ENCODE results near the gene B4GALNT4. TPM values are rescaled to one million over a fixed set of nuclear protein-coding genes. Genes with fewer than 3 reads are reported as not detected.
A peak's percentile ranks its signal among the peaks of the same experiment; 100 is the strongest.

B4GALNT4 gene
- total RNA-seq, 2 donors from 2014 or later, result 2.1 TPM; not detected in 1

GRCh38 chr11:364991-365725, 4.1 kb upstream of the B4GALNT4 start:
- H3K36me3 ChIP-seq (replicated peaks in 1 of 2; ENCODE audit: insufficient read depth in 1 of 2, low read depth in 2 of 2), result no peaks in the 10 kb centered on the region
- H3K4me3 ChIP-seq, result no peak overlapping the region
- peak in 1 of 4 donors; percentile 5 for DNase-seq
- H3K27me3 ChIP-seq, result peaks cover 0 to 5% of the 10 kb centered on the region in 2 donors
- H3K9me3 ChIP-seq, result peaks cover 0 to 10% (median 0%) of the 10 kb centered on the region in 3 donors
- TF ChIP-seq POLR2A (IDR thresholded peaks at IDR 0.05), result no peak
- H3K27ac ChIP-seq, result no peak overlapping the region
- intact Hi-C loops (cut with DNase I), result loop anchor here (5.0 to 10.0 kb wide), 2 partner anchors 63 to 130 kb away; partner anchors contain the start of genes PSMD13 and SIRT3
- 82 to 87% methylated on average over 15 to 22 of the region's 22 CpGs for WGBS, 2 donors
- H3K4me1 ChIP-seq, result peaks cover 6% of the 10 kb centered on the region
- no peak for ATAC-seq

- TF ChIP-seq CTCF (IDR thresholded peaks at IDR 0.05) (no peak), POLR2A (IDR thresholded peaks at IDR 0.05) (no peak)
- peaks cover 0 to 5% of the 10 kb centered on the region in 2 donors for H3K27me3 ChIP-seq
- no peak overlapping the region for H3K27ac ChIP-seq
- DNase-seq (no peak), ATAC-seq (no peak)
- intact Hi-C loops (cut with DNase I), result loop anchor here (10.0 kb wide), 1 partner anchor 131 kb away; the partner anchor contains the start of genes PSMD13 and SIRT3
- H3K9me3 ChIP-seq, result peaks cover 0 to 3% (median 0%) of the 10 kb centered on the region in 3 donors
- H3K36me3 ChIP-seq (replicated peaks in 1 of 2; ENCODE audit: insufficient read depth in 1 of 2, low read depth in 2 of 2), result no peaks in the 10 kb centered on the region
- no peak overlapping the region for H3K4me3 ChIP-seq
- WGBS, 2 donors, result 66 to 67% methylated on average over 13 to 16 of the region's 16 CpGs
- peaks cover 6% of the 10 kb centered on the region for H3K4me1 ChIP-seq
Measured at GRCh38 chr11:365831-366230, 3.5 kb upstream of the B4GALNT4 start.

GRCh38 chr11:367956-368413, 1.3 kb upstream of the B4GALNT4 start:
- intact Hi-C loops (cut with DNase I), result loop anchor here (10.0 kb wide), 1 partner anchor 133 kb away; the partner anchor contains the start of genes PSMD13 and SIRT3
- peaks cover 6% of the 10 kb centered on the region for H3K4me1 ChIP-seq
- no peak overlapping the region for H3K27ac ChIP-seq
- H3K4me3 ChIP-seq, result no peak overlapping the region
- TF ChIP-seq POLR2A (IDR thresholded peaks at IDR 0.05) (no peak), CTCF (IDR thresholded peaks at IDR 0.05) (no peak)
- H3K27me3 ChIP-seq, result peaks cover 0 to 5% of the 10 kb centered on the region in 2 donors
- no peak for ATAC-seq
- no peaks in the 10 kb centered on the region for H3K36me3 ChIP-seq (replicated peaks in 1 of 2; ENCODE audit: insufficient read depth in 1 of 2, low read depth in 2 of 2)
- 25 to 35% methylated on average over 6 to 7 of the region's 7 CpGs for WGBS, 2 donors
- H3K9me3 ChIP-seq, result no peaks in the 10 kb centered on the region
- no peak for DNase-seq

GRCh38 chr11:368414-369335, 624 bp upstream of the B4GALNT4 start:
- Histone ChIP-seq H3K36me3 (replicated peaks in 1 of 2; ENCODE audit: insufficient read depth in 1 of 2, low read depth in 2 of 2) (no peaks in the 10 kb centered on the region), H3K4me1 (peaks cover 6% of the 10 kb centered on the region), H3K4me3 (no peak overlapping the region), H3K27me3 (peaks cover 0 to 5% of the 10 kb centered on the region in 2 donors), H3K27ac (no peak overlapping the region), H3K9me3 (no peaks in the 10 kb centered on the region)
- peak; percentile 41 for ATAC-seq
- DNase-seq, result peak in 2 of 4 donors; percentile 16 to 32
- intact Hi-C loops (cut with DNase I), result loop anchor here (10.0 kb wide), 1 partner anchor 134 kb away; the partner anchor contains the start of genes PSMD13 and SIRT3
- WGBS, 2 donors, result 5 to 6% methylated on average over 4 to 27 of the region's 61 CpGs
- TF ChIP-seq POLR2A (IDR thresholded peaks at IDR 0.05) (no peak), CTCF (IDR thresholded peaks at IDR 0.05) (no peak)
